Embryonic facial prominence (tissue), 1 donor: ENCODE data around the gene SPCS3.
"Not testable (repeated sequence)": the region's sequence is repeated elsewhere in the genome, so short reads cannot be mapped to it uniquely, and the experiment has no call there.

Experiments used
- DNase-seq: peaks from one replicate; pipeline ENCODE4 v3.0.0-alpha.2; 2016; ENCODE audit errors: extremely low spot score

SPCS3 gene

GRCh38 chr4:176346836-176347235 lies 27.1 kb downstream of the SPCS3 start:
- not testable (repeated sequence) for DNase-seq

DNA sequence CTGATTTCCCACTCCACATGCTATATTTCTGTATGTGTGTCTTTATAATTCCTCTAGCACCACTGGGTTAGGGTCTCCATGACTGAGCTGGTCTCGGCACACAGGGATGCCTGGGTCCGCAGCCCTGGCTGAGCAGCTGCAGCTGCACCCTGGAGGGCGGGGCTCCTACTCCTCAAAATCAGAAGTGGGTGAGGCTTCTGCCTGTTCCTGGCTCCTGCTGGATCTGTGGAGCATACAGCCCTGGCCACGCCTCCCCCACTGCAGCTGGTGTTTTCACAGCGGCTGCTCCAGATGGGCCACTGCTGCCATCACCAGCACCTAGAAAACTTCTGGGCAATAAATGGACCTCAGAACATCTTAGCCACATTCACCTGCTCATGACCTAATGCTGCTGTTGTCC lies 30.9 kb downstream of the SPCS3 start:
- no peak for DNase-seq

- no peak for DNase-seq
These were observed 35.1 kb downstream of the SPCS3 start for GRCh38 chr4:176354884-176355283.

GRCh38 chr4:176357359-176358082 lies 37.8 kb downstream of the SPCS3 start:
- DNase-seq = no peak

- DNase-seq = no peak
These were observed 38.3 kb downstream of the SPCS3 start for GRCh38 chr4:176358083-176358469.

DNA sequence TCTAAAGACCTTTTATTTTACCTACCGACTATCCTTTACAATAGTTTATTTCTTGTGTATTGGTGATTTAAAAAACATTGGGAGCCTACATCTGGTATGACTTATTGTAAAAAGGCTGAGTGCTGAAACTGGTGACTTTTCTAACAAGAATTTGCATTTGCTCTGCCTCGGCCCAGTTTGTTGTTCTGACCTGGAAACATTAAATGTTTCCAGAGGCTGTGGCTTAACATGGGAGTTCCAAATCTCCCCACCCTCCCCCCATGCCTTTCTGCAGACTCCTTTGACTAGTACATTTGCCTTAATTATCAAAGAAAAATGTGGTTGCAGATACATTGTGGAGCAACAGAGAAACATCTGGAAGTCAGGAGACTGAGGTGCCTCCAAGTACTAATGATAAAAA lies 39.8 kb downstream of the SPCS3 start:
- no peak for DNase-seq

GRCh38 chr4:176360446-176360845 lies 40.7 kb downstream of the SPCS3 start:
- no peak for DNase-seq

GRCh38 chr4:176363072-176363471 lies 43.3 kb downstream of the SPCS3 start:
- no peak for DNase-seq

DNA sequence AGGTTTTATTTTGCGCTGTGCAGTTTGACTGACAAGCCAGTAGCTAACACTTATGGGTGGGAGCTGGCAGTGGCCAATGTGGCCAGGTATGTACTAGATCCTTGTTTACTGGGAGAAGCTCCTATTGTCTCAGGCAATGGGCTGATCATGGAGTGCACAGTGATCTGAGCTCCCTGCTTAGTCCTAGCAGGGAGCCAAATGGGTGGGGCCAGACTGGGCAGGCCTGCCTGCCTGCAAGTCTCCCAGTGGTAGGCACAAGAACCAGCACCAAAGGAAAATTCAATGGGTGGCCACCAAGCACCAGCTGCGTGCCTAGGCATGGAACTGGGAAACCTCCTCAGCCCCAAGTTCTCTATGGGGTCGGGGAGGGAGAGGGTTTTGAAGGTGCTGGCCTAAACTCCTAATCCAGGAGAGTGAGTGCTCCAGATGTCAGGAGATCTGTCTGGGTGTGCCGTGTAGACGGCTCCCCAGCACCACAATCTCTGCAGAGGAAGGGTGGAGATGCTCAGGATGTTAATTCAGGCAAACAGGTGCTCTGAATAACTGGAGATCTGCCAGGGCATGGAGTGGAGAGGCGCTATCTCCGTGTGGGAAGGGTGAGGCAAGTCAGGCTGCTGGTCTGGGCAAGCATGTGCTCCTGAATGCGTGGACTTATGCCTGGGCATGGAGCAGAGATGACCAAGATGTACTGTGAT lies 48.2 kb downstream of the SPCS3 start:
- DNase-seq = no peak

DNA sequence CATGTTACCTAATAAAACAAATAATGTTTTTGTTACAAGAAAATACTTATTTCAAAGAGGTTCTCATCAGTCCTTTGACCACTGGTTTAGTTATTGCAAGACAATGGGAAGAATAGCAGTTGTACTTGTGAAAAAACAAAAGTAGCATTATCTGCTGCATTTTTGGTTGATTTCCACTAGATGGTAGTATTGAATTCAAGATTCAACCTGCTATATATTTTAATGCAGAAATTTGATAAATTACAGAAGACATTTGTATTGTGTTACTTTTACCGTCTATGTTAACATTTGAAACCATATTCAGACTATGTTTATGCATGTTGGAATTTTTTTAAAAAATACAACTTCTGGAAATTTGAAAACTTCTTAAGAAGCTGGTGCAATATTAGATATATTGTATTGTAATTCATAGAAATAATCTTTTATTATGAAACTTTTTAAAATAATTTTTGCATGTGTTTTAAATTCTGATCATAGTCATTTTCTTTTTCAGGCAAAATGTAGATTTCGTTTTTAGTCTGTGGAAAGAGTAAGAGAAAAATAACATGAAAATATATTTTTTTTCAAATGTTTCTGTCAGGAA lies 56.4 kb downstream of the SPCS3 start:
- no peak for DNase-seq

DNA sequence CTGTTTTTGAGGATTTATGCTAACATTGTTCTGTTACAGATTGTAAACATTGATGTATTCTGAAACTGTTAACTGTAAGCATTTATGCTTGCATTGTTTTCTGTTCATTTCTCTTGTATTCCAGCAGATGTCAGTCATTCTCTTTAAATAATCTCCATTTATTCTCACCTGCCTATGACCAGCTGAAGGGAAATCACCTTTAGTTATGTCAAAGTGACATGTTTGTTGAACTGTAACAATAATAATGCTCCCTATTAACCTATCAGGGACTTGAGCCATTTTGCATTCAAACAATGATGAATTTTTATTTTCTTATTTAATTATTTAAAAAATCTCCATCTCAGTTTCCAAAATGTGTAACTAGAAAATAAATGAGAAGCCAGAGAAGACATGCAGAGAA lies 58.0 kb downstream of the SPCS3 start:
- DNase-seq = no peak

GRCh38 chr4:176380352-176381157 lies 60.8 kb downstream of the SPCS3 start:
- DNase-seq = no peak
